HUES48 (cell line): ENCODE results near the gene SBNO1.
"Not testable (repeated sequence)": the region's sequence is repeated elsewhere in the genome, so short reads cannot be mapped to it uniquely, and the experiment has no call there.

Experiments
- H3K27ac ChIP-seq: one replicate; pipeline ENCODE4 v1.7.0; 2013; ENCODE audit warnings: low read depth, low read length, inconsistent platforms
- H3K27me3 ChIP-seq: 2 replicates; pipeline ENCODE4 v1.6.1; 2013; ENCODE audit warnings: mild to moderate bottlenecking, low read length; ENCODE audit not compliant: control insufficient read depth, insufficient read depth
- H3K36me3 ChIP-seq: 2 replicates; pipeline ENCODE4 v1.6.1; 2013; ENCODE audit warnings: low read length; ENCODE audit not compliant: control insufficient read depth, insufficient read depth
- H3K4me1 ChIP-seq: 2 replicates; pipeline ENCODE4 v1.6.1; 2013; ENCODE audit warnings: mild to moderate bottlenecking, low read length; ENCODE audit not compliant: control insufficient read depth, insufficient read depth
- H3K4me3 ChIP-seq: 2 replicates; pipeline ENCODE4 v1.5.1; 2013; ENCODE audit warnings: mild to moderate bottlenecking, low read depth, low read length
- H3K9ac ChIP-seq: 2 replicates; pipeline ENCODE4 v1.6.1; 2013; ENCODE audit warnings: mild to moderate bottlenecking, low read depth, low read length, moderate library complexity
- H3K9me3 ChIP-seq: 2 replicates; pipeline ENCODE4 v1.6.1; 2013; ENCODE audit warnings: low read length; ENCODE audit not compliant: control insufficient read depth, insufficient read depth

SBNO1 gene

DNA sequence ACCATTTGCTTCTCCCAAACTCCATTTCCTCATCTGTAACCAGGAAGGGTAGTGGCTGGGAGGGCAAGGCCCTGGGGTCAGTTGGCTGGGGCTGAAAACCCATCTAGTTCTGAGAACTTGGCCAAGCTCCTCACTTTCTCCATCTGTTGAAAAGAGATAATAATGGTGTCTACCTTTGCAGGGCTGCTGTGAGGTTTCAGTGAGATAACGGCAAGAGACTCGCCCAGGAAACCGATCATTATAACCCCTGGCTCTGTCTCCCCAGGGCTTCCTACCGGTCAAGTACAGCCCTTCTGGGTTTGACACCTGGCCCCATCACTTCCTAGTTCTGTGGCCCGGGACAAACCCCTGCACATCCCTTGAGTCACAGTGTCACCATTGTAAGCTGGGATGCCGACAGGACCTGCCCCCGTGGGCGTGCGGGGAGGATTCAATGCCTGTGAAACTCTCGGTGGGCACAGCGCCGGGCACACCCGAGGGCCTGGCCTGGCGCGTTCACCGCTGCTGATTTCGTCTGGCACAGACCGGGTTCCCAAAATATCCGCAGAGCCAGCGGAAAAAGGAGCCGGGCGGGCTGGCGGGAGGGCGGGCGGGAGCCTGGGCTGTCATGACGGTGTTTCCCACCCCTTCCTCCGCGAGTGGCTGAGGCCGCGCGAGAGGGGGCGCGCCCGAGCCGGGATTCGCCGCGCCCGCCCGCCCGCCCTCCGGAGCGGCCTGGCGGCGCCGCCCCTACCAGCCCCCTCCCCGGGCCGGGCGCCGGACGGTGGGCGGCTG is 23.7 kb upstream of the SBNO1 start:
- Histone ChIP-seq H3K36me3 (peaks cover 27% of the 10 kb centered on the region), H3K9me3 (no peaks in the 10 kb centered on the region), H3K27ac (no peak overlapping the region), H3K4me3 (peak overlapping the region; percentile 67), H3K9ac (no peak overlapping the region), H3K27me3 (peaks cover 27% of the 10 kb centered on the region), H3K4me1 (peaks cover 17% of the 10 kb centered on the region)

DNA sequence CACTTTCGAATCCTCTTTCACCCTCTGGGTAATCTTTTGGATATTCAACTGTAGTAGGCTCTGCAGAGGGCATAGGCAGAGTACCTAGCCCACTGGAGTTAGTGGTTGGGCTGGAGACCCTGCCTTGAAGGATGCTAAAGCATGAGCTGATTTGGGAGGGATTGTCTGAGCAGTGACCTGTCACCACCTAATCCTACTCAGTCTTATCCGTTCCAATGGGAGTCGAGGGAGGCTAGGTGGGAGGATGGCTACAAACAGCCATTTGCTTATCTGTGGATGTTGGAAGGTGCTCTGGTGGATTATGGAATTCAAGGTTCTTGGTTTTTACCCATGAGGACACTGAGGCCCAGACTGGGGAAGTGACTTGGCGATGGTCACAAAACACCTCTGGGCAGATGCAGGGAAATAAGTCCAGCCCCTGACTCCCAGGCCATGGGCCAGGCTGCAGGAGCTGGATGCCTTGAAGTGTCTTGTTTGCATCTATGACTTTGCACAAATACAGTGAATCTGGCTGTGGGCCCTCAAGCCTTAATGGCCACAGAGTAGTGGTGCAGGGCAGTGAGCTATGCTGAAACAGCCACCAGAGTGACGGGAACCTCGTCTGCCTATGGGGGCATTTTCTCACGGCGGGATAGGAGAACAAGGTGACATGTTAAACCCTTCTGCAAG is 23.0 kb upstream of the SBNO1 start:
- H3K4me3 ChIP-seq = peak overlapping the region; percentile 67
- peaks cover 17% of the 10 kb centered on the region for H3K4me1 ChIP-seq
- no peak overlapping the region for H3K9ac ChIP-seq
- H3K27me3 ChIP-seq = peaks cover 27% of the 10 kb centered on the region
- H3K36me3 ChIP-seq = peaks cover 21% of the 10 kb centered on the region
- no peaks in the 10 kb centered on the region for H3K9me3 ChIP-seq
- no peak overlapping the region for H3K27ac ChIP-seq

DNA sequence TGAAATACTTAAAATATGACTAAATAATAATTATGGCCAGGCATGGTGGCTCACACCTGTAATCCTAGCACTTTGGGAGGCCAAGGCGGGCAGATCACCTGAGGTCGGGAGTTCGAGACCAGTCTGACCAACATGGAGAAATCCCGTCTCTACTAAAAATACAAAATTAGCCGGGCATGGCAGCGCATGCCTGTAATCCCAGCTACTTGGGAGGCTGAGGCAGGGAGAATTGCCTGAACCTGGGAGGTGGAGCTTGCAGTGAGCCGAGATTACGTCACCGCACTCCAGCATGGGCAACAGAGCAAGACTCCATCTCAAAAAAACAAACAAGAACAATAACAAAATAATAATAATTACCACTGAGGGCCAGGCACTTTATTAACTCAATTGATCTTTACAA is 20.9 kb upstream of the SBNO1 start:
- not testable (repeated sequence) for H3K4me3 ChIP-seq, H3K36me3 ChIP-seq, H3K9me3 ChIP-seq, H3K27ac ChIP-seq, H3K9ac ChIP-seq
- Histone ChIP-seq H3K4me1 (peaks cover 17% of the 10 kb centered on the region), H3K27me3 (peaks cover 23% of the 10 kb centered on the region)

DNA sequence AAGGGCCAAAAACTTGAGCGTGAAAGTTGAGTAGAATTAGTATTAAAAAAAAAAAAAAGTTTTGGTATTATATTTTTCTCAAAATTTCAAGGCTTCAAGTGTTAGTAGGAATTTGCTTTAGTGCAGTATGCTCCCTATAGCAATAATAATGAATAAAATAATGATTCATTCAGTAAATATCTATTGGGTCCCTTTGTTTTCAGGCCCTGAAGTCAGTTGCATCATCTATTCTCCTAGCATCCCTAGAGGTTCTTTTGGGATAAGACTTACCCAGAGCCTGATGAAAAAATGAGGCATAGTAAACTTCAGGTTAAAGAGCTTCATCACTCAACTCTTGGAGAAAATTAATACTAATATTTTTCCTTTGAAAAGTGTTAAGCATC is 20.3 kb upstream of the SBNO1 start:
- no peak overlapping the region for H3K27ac ChIP-seq

DNA sequence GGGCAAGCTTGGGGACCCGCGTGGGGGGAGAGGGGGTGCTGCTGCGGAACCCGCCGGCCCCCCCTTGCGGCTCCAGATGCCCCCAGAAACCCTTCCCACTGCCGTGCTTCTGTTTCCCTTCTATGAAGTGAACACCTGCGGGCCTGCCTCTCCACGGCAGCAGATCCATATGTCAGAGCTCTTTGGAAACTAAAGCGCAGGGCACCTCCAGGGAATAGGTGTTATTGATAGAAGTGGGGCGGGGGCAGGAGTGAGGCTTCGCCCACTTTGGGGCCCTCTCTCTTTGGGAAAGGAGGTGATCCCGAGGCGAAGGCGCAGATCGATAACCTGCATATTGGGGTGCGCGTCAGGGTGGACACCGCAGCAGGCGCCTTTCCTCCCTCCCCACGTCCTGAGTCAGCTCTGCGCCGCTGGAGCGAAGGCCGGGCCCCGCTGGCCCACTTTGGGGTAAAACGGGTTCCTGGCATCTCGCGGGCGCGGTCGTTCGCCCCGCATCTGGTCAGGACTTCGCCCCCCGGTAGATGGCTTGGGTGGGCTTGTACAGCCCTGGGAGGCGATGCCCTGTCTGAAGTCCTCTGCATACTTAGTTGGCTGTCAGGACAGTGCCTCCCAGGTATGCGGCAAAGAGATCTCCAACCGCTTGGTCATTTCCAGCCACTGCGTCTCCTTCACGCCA is 19.8 kb upstream of the SBNO1 start:
- Histone ChIP-seq H3K27ac (peak overlapping the region; percentile 72), H3K27me3 (peaks cover 15% of the 10 kb centered on the region), H3K4me1 (peaks cover 11% of the 10 kb centered on the region), H3K9ac (peak overlapping the region; percentile 6; the same call in 1 of the 2 replicates), H3K36me3 (no peaks in the 10 kb centered on the region), H3K9me3 (no peaks in the 10 kb centered on the region), H3K4me3 (peak overlapping the region; percentile 81)

More for the DNA sequence above, 20.3 kb upstream of the SBNO1 start:
- Histone ChIP-seq H3K4me1 (peaks cover 12% of the 10 kb centered on the region), H3K9ac (peak overlapping the region; percentile 6; the same call in 1 of the 2 replicates), H3K9me3 (no peaks in the 10 kb centered on the region), H3K4me3 (peak overlapping the region; percentile 81), H3K36me3 (no peaks in the 10 kb centered on the region), H3K27me3 (peaks cover 18% of the 10 kb centered on the region)

DNA sequence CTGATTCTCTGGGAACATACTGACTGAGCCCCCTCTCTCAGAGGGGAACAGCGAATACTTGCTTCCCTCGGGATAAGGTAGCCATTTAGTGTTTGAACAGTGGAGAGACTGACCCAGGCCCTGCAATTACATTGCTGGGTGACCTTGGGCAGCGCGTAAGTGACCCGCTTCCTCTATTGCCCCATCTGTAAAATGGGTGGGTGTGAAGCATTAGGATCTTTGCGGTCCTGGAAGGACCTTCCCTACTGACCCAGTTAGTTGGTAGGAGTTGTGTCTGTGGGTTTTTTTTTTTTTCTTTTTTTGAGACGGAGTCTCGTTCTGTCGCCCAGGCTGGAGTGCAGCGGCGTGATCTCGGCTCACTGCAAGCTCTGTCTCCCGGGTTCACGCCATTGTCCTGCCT is 18.0 kb upstream of the SBNO1 start:
- Histone ChIP-seq H3K27me3 (peaks cover 7% of the 10 kb centered on the region; the same call in 1 of the 2 replicates), H3K4me3 (no peak overlapping the region), H3K9me3 (no peaks in the 10 kb centered on the region), H3K27ac (no peak overlapping the region), H3K36me3 (no peaks in the 10 kb centered on the region), H3K4me1 (0 out of 2 replicates have a peak, but pooled peaks cover 4% of the 10 kb centered on the region), H3K9ac (no peak overlapping the region)

DNA sequence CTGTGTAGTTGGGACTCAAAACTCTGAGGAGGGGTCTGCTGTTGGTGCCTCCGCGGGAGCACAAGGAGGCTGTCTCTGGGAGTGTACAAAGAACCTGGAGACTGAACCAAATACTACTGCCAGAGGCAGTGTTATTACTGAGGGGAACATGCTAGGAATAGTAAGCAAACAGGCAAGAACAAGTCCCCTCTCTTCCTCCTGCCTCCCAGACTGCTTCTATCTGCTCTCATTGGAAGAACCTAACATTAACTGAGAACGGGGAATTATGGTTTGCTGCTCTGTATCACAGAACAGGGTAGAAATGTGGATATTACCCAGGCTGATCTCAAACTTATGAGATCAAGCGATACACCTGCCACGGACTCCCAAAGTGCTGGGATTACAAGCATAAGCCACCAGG is 14.7 kb upstream of the SBNO1 start:
- Histone ChIP-seq H3K36me3 (no peaks in the 10 kb centered on the region), H3K9me3 (no peaks in the 10 kb centered on the region), H3K4me1 (no peaks in the 10 kb centered on the region), H3K9ac (no peak overlapping the region), H3K27me3 (no peaks in the 10 kb centered on the region), H3K27ac (no peak overlapping the region), H3K4me3 (no peak overlapping the region)

DNA sequence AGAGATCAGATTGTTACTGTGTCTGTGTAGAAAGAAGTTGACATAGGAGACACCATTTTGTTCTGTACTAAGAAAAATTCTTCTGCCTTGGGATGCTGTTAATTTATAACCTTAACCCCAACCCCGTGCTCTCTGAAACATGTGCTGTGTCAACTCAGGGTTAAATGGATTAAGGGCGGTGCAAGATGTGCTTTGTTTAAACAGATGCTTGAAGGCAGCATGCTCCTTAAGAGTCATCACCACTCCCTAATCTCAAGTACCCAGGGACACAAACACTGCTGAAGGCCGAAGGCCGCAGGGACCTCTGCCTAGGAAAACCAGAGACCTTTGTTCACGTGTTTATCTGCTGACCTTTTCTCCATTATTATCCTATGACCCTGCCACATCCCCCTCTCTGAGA is 7.8 kb upstream of the SBNO1 start:
- not testable (repeated sequence) for H3K4me3 ChIP-seq, H3K4me1 ChIP-seq, H3K27me3 ChIP-seq, H3K9ac ChIP-seq, H3K36me3 ChIP-seq, H3K27ac ChIP-seq, H3K9me3 ChIP-seq

DNA sequence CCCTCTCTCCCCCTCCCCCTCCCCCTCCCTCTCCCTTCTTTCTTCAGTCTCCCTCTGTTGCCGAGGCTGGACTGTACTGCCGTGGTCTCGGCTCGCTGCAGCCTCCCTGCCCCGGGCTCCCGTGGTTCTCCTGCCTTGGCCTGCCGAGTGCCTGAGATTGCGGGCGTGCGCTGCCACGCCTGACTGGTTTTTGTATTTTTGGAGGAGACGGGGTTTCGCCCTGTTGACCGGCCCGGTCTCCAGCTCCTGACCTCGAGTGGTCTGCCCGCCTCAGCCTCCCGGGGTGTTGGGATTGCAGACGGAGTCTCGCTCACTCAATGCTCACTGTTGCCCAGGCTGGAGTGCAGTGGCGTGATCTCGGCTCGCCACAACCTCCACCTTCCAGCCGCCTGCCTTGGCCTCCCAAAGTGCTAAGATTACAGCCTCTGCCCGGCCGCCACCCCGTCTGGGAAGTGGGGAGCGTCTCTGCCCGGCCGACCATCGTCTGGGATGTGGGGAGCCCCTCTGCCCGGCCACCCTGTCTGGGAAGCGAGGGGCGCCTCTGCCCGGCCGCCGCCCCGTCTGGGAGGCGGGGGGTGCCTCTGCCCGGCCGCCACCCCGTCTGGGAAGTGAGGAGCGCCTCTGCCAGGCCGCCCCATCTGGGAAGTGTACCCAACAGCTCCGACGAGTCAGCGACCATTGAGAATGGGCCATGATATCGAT is 7.2 kb upstream of the SBNO1 start:
- not testable (repeated sequence) for H3K36me3 ChIP-seq, H3K4me3 ChIP-seq, H3K27me3 ChIP-seq, H3K9ac ChIP-seq, H3K27ac ChIP-seq, H3K4me1 ChIP-seq, H3K9me3 ChIP-seq

DNA sequence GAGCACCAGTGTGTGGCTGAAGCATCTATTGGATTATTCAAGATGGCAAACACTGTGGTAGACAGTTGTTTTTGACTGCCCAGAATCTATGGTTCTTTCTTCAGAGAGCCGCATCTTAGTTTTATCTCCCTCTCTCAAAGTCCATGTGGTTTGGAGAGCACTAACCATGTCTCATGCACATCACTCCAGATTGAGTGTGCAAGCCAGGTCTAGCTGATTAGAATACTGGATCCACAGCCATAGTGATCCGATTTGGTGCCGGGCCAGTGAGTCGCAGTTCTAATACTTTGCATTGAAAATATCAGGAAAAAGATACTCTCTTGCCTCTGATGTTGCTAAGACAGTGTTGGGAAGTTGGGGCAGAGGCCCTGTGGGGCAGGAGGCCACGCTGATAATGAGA is 4.6 kb upstream of the SBNO1 start:
- Histone ChIP-seq H3K9ac (no peak overlapping the region), H3K27ac (no peak overlapping the region), H3K9me3 (no peaks in the 10 kb centered on the region)

More for the DNA sequence above, 4.6 kb upstream of the SBNO1 start:
- Histone ChIP-seq H3K4me1 (no peaks in the 10 kb centered on the region), H3K4me3 (no peak overlapping the region), H3K27me3 (no peaks in the 10 kb centered on the region), H3K36me3 (no peaks in the 10 kb centered on the region)
